Neural progenitor cell (in vitro differentiated cells): ENCODE measurements around the gene TLE6. TPM values are rescaled to one million over a fixed set of nuclear protein-coding genes. Genes with fewer than 3 reads are reported as not detected.

ENCODE experiments used
- DNase-seq: peaks from one replicate; pipeline ENCODE4 v3.0.0-alpha.2; 2016; ENCODE audit warnings: low spot score
- H2AFZ ChIP-seq: fragments of 200-600 bp; sonication (generic); replicated peaks from 2 replicates; pipeline ENCODE4 v1.6.1; 2016; ENCODE audit warnings: antibody characterized with exemption
- H3F3A ChIP-seq: fragments of 200-600 bp; sonication (generic); 2 replicates; pipeline ENCODE4 v1.6.1; 2016; ENCODE audit warnings: antibody characterized with exemption, low read depth
- H3K27ac ChIP-seq: fragments of 200-600 bp; sonication (generic); 2 replicates; pipeline ENCODE4 v1.5.1; 2016; ENCODE audit warnings: mild to moderate bottlenecking
- H3K27me3 ChIP-seq: fragments of 200-600 bp; sonication (generic); 2 replicates; pipeline ENCODE4 v1.6.1; 2016; ENCODE audit warnings: mild to moderate bottlenecking, moderate library complexity
- H3K36me3 ChIP-seq: fragments of 200-600 bp; sonication (generic); 2 replicates; pipeline ENCODE4 v1.5.1; 2016
- H3K4me1 ChIP-seq: fragments of 200-600 bp; sonication (generic); 2 replicates; pipeline ENCODE4 v1.6.1; 2016; ENCODE audit warnings: mixed run types
- H3K4me2 ChIP-seq: fragments of 200-600 bp; sonication (generic); 2 replicates; pipeline ENCODE4 v1.6.1; 2016
- H3K4me3 ChIP-seq: fragments of 200-600 bp; sonication (generic); 2 replicates; pipeline ENCODE4 v1.5.1; 2016
- H3K79me2 ChIP-seq: fragments of 200-600 bp; sonication (generic); 2 replicates; pipeline ENCODE4 v1.6.1; 2016; ENCODE audit warnings: low read depth
- H3K9ac ChIP-seq: fragments of 200-600 bp; sonication (generic); 2 replicates; pipeline ENCODE4 v1.6.1; 2016
- H3K9me3 ChIP-seq: fragments of 200-600 bp; sonication (generic); 2 replicates; pipeline ENCODE4 v1.5.1; 2016; ENCODE audit warnings: low read depth
- H4K20me1 ChIP-seq: fragments of 200-600 bp; sonication (generic); 2 replicates; pipeline ENCODE4 v1.6.1; 2016; ENCODE audit warnings: low read depth
- H3K27ac Mint-ChIP-seq: 3 replicates; pipeline ENCODE4 v1.8.0; 2021; ENCODE audit warnings: mixed read lengths
- H3K27me3 Mint-ChIP-seq: 2 replicates; pipeline ENCODE4 v1.8.0; 2022; ENCODE audit warnings: low read depth, mild to moderate bottlenecking, inconsistent platforms, moderate library complexity, mixed read lengths; ENCODE audit not compliant: insufficient read depth
- H3K36me3 Mint-ChIP-seq: 3 replicates; pipeline ENCODE4 v1.8.0; 2021; ENCODE audit warnings: mixed read lengths
- H3K4me1 Mint-ChIP-seq: 3 replicates; pipeline ENCODE4 v1.8.0; 2021; ENCODE audit warnings: mixed read lengths
- H3K4me3 Mint-ChIP-seq: 3 replicates; pipeline ENCODE4 v1.8.0; 2021; ENCODE audit warnings: mild to moderate bottlenecking, moderate library complexity, mixed read lengths
- H3K9me3 Mint-ChIP-seq: 3 replicates; pipeline ENCODE4 v1.8.0; 2020; ENCODE audit warnings: mixed read lengths
- CTCF ChIP-seq: fragments of 200-600 bp; sonication (generic); IDR thresholded peaks from 2 replicates; pipeline ENCODE4 v1.5.1; 2017; ENCODE audit warnings: antibody characterized with exemption, mild to moderate bottlenecking
- EZH2 ChIP-seq: fragments of 200-600 bp; sonication (generic); IDR thresholded peaks from 2 replicates; pipeline ENCODE4 v1.6.1; 2017; ENCODE audit warnings: antibody characterized with exemption, mild to moderate bottlenecking, moderate library complexity
- EZH2phosphoT487 ChIP-seq: fragments of 200-600 bp; sonication (generic); IDR thresholded peaks from 2 replicates; pipeline ENCODE4 v1.6.1; 2017; ENCODE audit warnings: antibody characterized with exemption
- total RNA-seq: library from RNA; depleted of rRNA; stranded (reverse); fragments of >200 nt; gene quantifications from 2 replicates; pipeline ENCODE4 v1.2.3, GENCODE V29; 2015; ENCODE audit warnings: low replicate concordance

The TLE6 gene
- total RNA-seq, 1 donor from 2014 or later: 0.22 TPM

DNA sequence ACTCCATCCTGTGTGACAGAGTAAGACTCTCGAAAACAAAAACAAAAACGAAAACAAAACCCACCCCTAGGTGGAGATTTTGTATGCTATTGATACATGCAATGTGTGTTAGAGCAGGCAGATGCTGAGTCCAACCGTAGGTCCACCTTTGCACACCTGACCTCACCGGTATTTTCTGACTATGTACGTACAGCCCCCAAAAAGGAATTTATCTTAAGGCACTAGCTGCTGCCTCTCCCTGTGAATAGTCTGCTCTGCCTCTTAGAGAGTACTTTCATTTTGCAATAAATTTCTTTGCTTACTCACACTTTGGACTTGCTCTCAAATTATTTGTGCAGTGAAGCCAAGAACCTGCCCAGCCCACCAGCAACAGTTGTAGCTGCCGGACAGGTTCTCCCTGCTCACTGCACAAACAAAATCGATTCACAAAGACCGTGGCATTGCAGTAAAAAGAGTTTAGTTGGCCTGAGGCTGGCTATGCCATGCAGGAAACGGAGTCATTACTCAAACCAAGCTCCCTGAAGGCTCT, 24.3 kb upstream of the TLE6 start:
- H3K4me2 ChIP-seq: no peak overlapping the region
- DNase-seq: no peak
- H3K9me3 Mint-ChIP-seq: no peaks in the 10 kb centered on the region
- H3K79me2 ChIP-seq: peaks cover 16% of the 10 kb centered on the region
- peaks cover 6% of the 10 kb centered on the region for H3K4me1 ChIP-seq
- H3K27ac ChIP-seq: no peak overlapping the region
- H2AFZ ChIP-seq: no peak overlapping the region
- H3F3A ChIP-seq: peaks cover 4% of the 10 kb centered on the region
- no peak overlapping the region for H3K4me3 Mint-ChIP-seq
- no peaks in the 10 kb centered on the region for H3K36me3 Mint-ChIP-seq
- no peak overlapping the region for H3K9ac ChIP-seq
- H4K20me1 ChIP-seq: peaks cover 13% of the 10 kb centered on the region
- no peaks in the 10 kb centered on the region for H3K27me3 ChIP-seq
- H3K4me3 ChIP-seq: no peak overlapping the region
- H3K27me3 Mint-ChIP-seq: peaks cover 7% of the 10 kb centered on the region
- H3K4me1 Mint-ChIP-seq: peaks cover 12% of the 10 kb centered on the region
- H3K36me3 ChIP-seq: no peaks in the 10 kb centered on the region
- no peak overlapping the region for H3K27ac Mint-ChIP-seq
- H3K9me3 ChIP-seq: no peaks in the 10 kb centered on the region
- TF ChIP-seq EZH2 (no peak), EZH2phosphoT487 (no peak), CTCF (no peak)

- no peak overlapping the region for H3K4me2 ChIP-seq
- Mint-ChIP-seq H3K36me3 (no peaks in the 10 kb centered on the region), H3K27me3 (peaks cover 20% of the 10 kb centered on the region), H3K4me3 (no peak overlapping the region), H3K27ac (no peak overlapping the region), H3K9me3 (no peaks in the 10 kb centered on the region), H3K4me1 (peaks cover 3% of the 10 kb centered on the region)
- no peaks in the 10 kb centered on the region for H3K4me1 ChIP-seq
- no peak overlapping the region for H3K4me3 ChIP-seq
- H3F3A ChIP-seq: peaks cover 4% of the 10 kb centered on the region
- no peak overlapping the region for H3K27ac ChIP-seq
- no peaks in the 10 kb centered on the region for H3K79me2 ChIP-seq
- no peaks in the 10 kb centered on the region for H4K20me1 ChIP-seq
- H3K9me3 ChIP-seq: no peaks in the 10 kb centered on the region
- no peak overlapping the region for H2AFZ ChIP-seq
- no peak for DNase-seq
- no peaks in the 10 kb centered on the region for H3K36me3 ChIP-seq
- no peak overlapping the region for H3K9ac ChIP-seq
- TF ChIP-seq EZH2: no peak
- TF ChIP-seq CTCF: no peak
- TF ChIP-seq EZH2phosphoT487: no peak
- H3K27me3 ChIP-seq: no peaks in the 10 kb centered on the region
Observed at GRCh38 chr19:2957160-2957559, 20.2 kb upstream of the TLE6 start.

DNA sequence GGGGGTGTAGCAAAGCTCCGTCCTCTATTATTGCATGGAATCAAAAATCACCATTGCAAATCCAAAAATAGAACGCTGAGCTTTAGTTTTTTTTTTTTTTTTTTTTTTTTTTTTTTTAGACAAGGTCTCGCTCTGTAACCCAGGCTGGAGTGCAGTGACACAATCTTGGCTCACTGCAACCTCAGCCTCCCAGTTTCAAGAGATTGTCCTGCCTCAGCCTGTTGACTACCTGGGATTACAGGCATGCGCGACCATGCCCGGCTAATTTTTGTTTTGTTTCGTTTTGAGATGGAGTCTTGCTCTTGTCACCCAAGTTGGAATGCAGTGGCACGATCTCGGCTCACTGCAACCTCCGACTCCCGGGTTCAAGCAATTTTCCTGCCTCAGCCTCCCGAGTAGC, 17.2 kb upstream of the TLE6 start:
- Mint-ChIP-seq H3K27ac (no peak overlapping the region), H3K9me3 (no peaks in the 10 kb centered on the region), H3K4me3 (no peak overlapping the region), H3K4me1 (peaks cover 5% of the 10 kb centered on the region), H3K36me3 (no peaks in the 10 kb centered on the region), H3K27me3 (peaks cover 24% of the 10 kb centered on the region)
- Histone ChIP-seq H3F3A (no peaks in the 10 kb centered on the region), H3K27me3 (no peaks in the 10 kb centered on the region), H3K4me1 (no peaks in the 10 kb centered on the region), H3K9me3 (no peaks in the 10 kb centered on the region), H3K27ac (no peak overlapping the region), H3K4me2 (no peak overlapping the region), H4K20me1 (no peaks in the 10 kb centered on the region), H3K9ac (no peak overlapping the region), H3K36me3 (no peaks in the 10 kb centered on the region), H3K79me2 (no peaks in the 10 kb centered on the region), H3K4me3 (no peak overlapping the region), H2AFZ (no peak overlapping the region)
- TF ChIP-seq EZH2 (no peak), CTCF (no peak), EZH2phosphoT487 (no peak)
- DNase-seq: no peak
